Measurements from ENCODE around the gene DIP2B.
A peak's percentile ranks its signal among the peaks of the same experiment; 100 is the strongest.
"Not testable (repeated sequence)": the region's sequence is repeated elsewhere in the genome, so short reads cannot be mapped to it uniquely, and the experiment has no call there.

The DIP2B gene

GRCh38 chr12:50537538-50537919, 32.7 kb downstream of the DIP2B start:
- peak overlapping the region in 1 of 2 experiments; percentile 6 for H3K27ac ChIP-seq (ENCODE audit: insufficient read depth in 1 of 2, low read depth in 1 of 2, low read length in 2 of 2, poor library complexity in 1 of 2, severe bottlenecking in 2 of 2)
- peak in 2 of 3 donors; percentile 34 to 51 for DNase-seq
- 100% methylated on average over 1 of the region's 1 CpG for WGBS (ENCODE audit: insufficient coverage)
- H3K4me3 ChIP-seq (ENCODE audit: control insufficient read depth in 1 of 7, extremely low read depth in 1 of 7, insufficient read depth in 4 of 7, low read depth in 2 of 7, low read length in 6 of 7) = no peak overlapping the region
- H3K9me3 ChIP-seq (ENCODE audit: control extremely low read depth in 1 of 5, control insufficient read depth in 4 of 5, insufficient read depth in 2 of 5, low read depth in 1 of 5, low read length in 4 of 5) = no peaks in the 10 kb centered on the region
- ChIA-PET POLR2A (no interaction called here), CTCF (interaction anchor here (1.3 to 3.2 kb wide), 3 partner anchors 10 to 33 kb away, joined by 5 to 10 read pairs (median 6); partner anchors contain the start of gene DIP2B)
- no peaks in the 10 kb centered on the region for H3K27me3 ChIP-seq (replicated peaks in 2 of 5; ENCODE audit: control insufficient read depth in 4 of 5, insufficient read depth in 5 of 5, low read length in 4 of 5)
- peaks cover 5 to 31% (median 10%) of the 10 kb centered on the region in 4 experiments for H3K4me1 ChIP-seq (ENCODE audit: control extremely low read depth in 1 of 4, control insufficient read depth in 4 of 4, insufficient read depth in 4 of 4, low read length in 3 of 4)
- peaks cover 0 to 2% (median under 1%) of the 10 kb centered on the region in 4 experiments for H3K36me3 ChIP-seq (ENCODE audit: control insufficient read depth in 4 of 4, insufficient read depth in 4 of 4, low read length in 3 of 4)

- peak overlapping the region in 1 of 2 experiments; percentile 54 for H3K27ac ChIP-seq (ENCODE audit: insufficient read depth in 1 of 2, low read depth in 1 of 2, low read length in 2 of 2, poor library complexity in 1 of 2, severe bottlenecking in 2 of 2)
- DNase-seq = no peak
- CTCF ChIA-PET = interaction anchor here (0.6 to 3.2 kb wide), 7 partner anchors 9 to 41 kb away, joined by 3 to 10 read pairs (median 4); partner anchors contain the start of gene DIP2B
- H3K4me1 ChIP-seq (ENCODE audit: control extremely low read depth in 1 of 4, control insufficient read depth in 4 of 4, insufficient read depth in 4 of 4, low read length in 3 of 4) = peaks cover 3 to 24% (median 5%) of the 10 kb centered on the region in 4 experiments
- WGBS (ENCODE audit: insufficient coverage) = 86% methylated on average over 2 of the region's 3 CpGs
- POLR2A ChIA-PET = interaction anchor here (0.7 to 0.8 kb wide), 2 partner anchors 33 to 1480 kb away, joined by 3 to 7 read pairs; no protein-coding TSS in a partner anchor
- H3K4me3 ChIP-seq (ENCODE audit: control insufficient read depth in 1 of 7, extremely low read depth in 1 of 7, insufficient read depth in 4 of 7, low read depth in 2 of 7, low read length in 6 of 7) = no peak overlapping the region
- no peaks in the 10 kb centered on the region for H3K9me3 ChIP-seq (ENCODE audit: control extremely low read depth in 1 of 5, control insufficient read depth in 4 of 5, insufficient read depth in 2 of 5, low read depth in 1 of 5, low read length in 4 of 5)
- no peaks in the 10 kb centered on the region for H3K27me3 ChIP-seq (replicated peaks in 2 of 5; ENCODE audit: control insufficient read depth in 4 of 5, insufficient read depth in 5 of 5, low read length in 4 of 5)
- peaks cover 0 to 2% (median under 1%) of the 10 kb centered on the region in 4 experiments for H3K36me3 ChIP-seq (ENCODE audit: control insufficient read depth in 4 of 4, insufficient read depth in 4 of 4, low read length in 3 of 4)
Measured at GRCh38 chr12:50538182-50538581, 33.4 kb downstream of the DIP2B start.

- no peak overlapping the region for H3K4me3 ChIP-seq (ENCODE audit: control insufficient read depth in 1 of 7, extremely low read depth in 1 of 7, insufficient read depth in 4 of 7, low read depth in 2 of 7, low read length in 6 of 7)
- CTCF ChIA-PET = interaction anchor here (1.2 kb wide), 2 partner anchors 9 to 37 kb away, joined by 3 to 4 read pairs; no protein-coding TSS in a partner anchor
- POLR2A ChIA-PET = no interaction called here
Measured at GRCh38 chr12:50541139-50541538, 36.4 kb downstream of the DIP2B start.

GRCh38 chr12:50542448-50542847, 37.7 kb downstream of the DIP2B start:
- Histone ChIP-seq H3K27me3 (replicated peaks in 2 of 5; ENCODE audit: control insufficient read depth in 4 of 5, insufficient read depth in 5 of 5, low read length in 4 of 5) (no peaks in the 10 kb centered on the region), H3K4me1 (ENCODE audit: control extremely low read depth in 1 of 4, control insufficient read depth in 4 of 4, insufficient read depth in 4 of 4, low read length in 3 of 4) (peaks cover 0 to 11% (median 2%) of the 10 kb centered on the region in 4 experiments), H3K27ac (ENCODE audit: insufficient read depth in 1 of 2, low read depth in 1 of 2, low read length in 2 of 2, poor library complexity in 1 of 2, severe bottlenecking in 2 of 2) (no peak overlapping the region), H3K36me3 (ENCODE audit: control insufficient read depth in 4 of 4, insufficient read depth in 4 of 4, low read length in 3 of 4) (peaks cover 0 to 2% (median 0%) of the 10 kb centered on the region in 4 experiments), H3K4me3 (ENCODE audit: control insufficient read depth in 1 of 7, extremely low read depth in 1 of 7, insufficient read depth in 4 of 7, low read depth in 2 of 7, low read length in 6 of 7) (no peak overlapping the region), H3K9me3 (ENCODE audit: control extremely low read depth in 1 of 5, control insufficient read depth in 4 of 5, insufficient read depth in 2 of 5, low read depth in 1 of 5, low read length in 4 of 5) (no peaks in the 10 kb centered on the region)
- ChIA-PET CTCF (interaction anchor here (0.6 to 1.4 kb wide), 4 partner anchors 11 to 651 kb away, joined by 3 to 5 read pairs (median 3); no protein-coding TSS in a partner anchor), POLR2A (no interaction called here)
- no CpG with 5 or more reads among the region's 1 CpG for WGBS (ENCODE audit: insufficient coverage)
- peak in 1 of 3 donors; percentile 25 for DNase-seq

More at GRCh38 chr12:50541139-50541538, 36.4 kb downstream of the DIP2B start:
- Histone ChIP-seq H3K9me3 (ENCODE audit: control extremely low read depth in 1 of 5, control insufficient read depth in 4 of 5, insufficient read depth in 2 of 5, low read depth in 1 of 5, low read length in 4 of 5) (no peaks in the 10 kb centered on the region), H3K4me1 (ENCODE audit: control extremely low read depth in 1 of 4, control insufficient read depth in 4 of 4, insufficient read depth in 4 of 4, low read length in 3 of 4) (peaks cover 0 to 15% (median 2%) of the 10 kb centered on the region in 4 experiments), H3K36me3 (ENCODE audit: control insufficient read depth in 4 of 4, insufficient read depth in 4 of 4, low read length in 3 of 4) (peaks cover 0 to 2% (median under 1%) of the 10 kb centered on the region in 4 experiments), H3K27ac (ENCODE audit: insufficient read depth in 1 of 2, low read depth in 1 of 2, low read length in 2 of 2, poor library complexity in 1 of 2, severe bottlenecking in 2 of 2) (no peak overlapping the region), H3K27me3 (replicated peaks in 2 of 5; ENCODE audit: control insufficient read depth in 4 of 5, insufficient read depth in 5 of 5, low read length in 4 of 5) (no peaks in the 10 kb centered on the region)
- no peak for DNase-seq

GRCh38 chr12:50543188-50543587, 38.4 kb downstream of the DIP2B start:
- H3K27me3 ChIP-seq (replicated peaks in 2 of 5; ENCODE audit: control insufficient read depth in 4 of 5, insufficient read depth in 5 of 5, low read length in 4 of 5); H3K4me3 ChIP-seq (ENCODE audit: control insufficient read depth in 1 of 7, extremely low read depth in 1 of 7, insufficient read depth in 4 of 7, low read depth in 2 of 7, low read length in 6 of 7); H3K9me3 ChIP-seq (ENCODE audit: control extremely low read depth in 1 of 5, control insufficient read depth in 4 of 5, insufficient read depth in 2 of 5, low read depth in 1 of 5, low read length in 4 of 5); DNase-seq; H3K36me3 ChIP-seq (ENCODE audit: control insufficient read depth in 4 of 4, insufficient read depth in 4 of 4, low read length in 3 of 4); H3K27ac ChIP-seq (ENCODE audit: insufficient read depth in 1 of 2, low read depth in 1 of 2, low read length in 2 of 2, poor library complexity in 1 of 2, severe bottlenecking in 2 of 2); H3K4me1 ChIP-seq (ENCODE audit: control extremely low read depth in 1 of 4, control insufficient read depth in 4 of 4, insufficient read depth in 4 of 4, low read length in 3 of 4): not testable (repeated sequence)
- ChIA-PET CTCF (interaction anchor here (0.7 to 1.4 kb wide), 4 partner anchors 10 to 94 kb away, joined by 3 to 5 read pairs (median 3); no protein-coding TSS in a partner anchor), POLR2A (interaction anchor here (0.6 kb wide), 1 partner anchor 8 kb away, joined by 3 read pairs; no protein-coding TSS in a partner anchor)
- 90% methylated on average over 5 of the region's 11 CpGs for WGBS (ENCODE audit: insufficient coverage)

- 94% methylated on average over 3 of the region's 5 CpGs for WGBS (ENCODE audit: insufficient coverage)
- Histone ChIP-seq H3K9me3 (ENCODE audit: control extremely low read depth in 1 of 5, control insufficient read depth in 4 of 5, insufficient read depth in 2 of 5, low read depth in 1 of 5, low read length in 4 of 5) (no peaks in the 10 kb centered on the region), H3K4me3 (ENCODE audit: control insufficient read depth in 1 of 7, extremely low read depth in 1 of 7, insufficient read depth in 4 of 7, low read depth in 2 of 7, low read length in 6 of 7) (no peak overlapping the region), H3K36me3 (ENCODE audit: control insufficient read depth in 4 of 4, insufficient read depth in 4 of 4, low read length in 3 of 4) (no peaks in the 10 kb centered on the region), H3K27ac (ENCODE audit: insufficient read depth in 1 of 2, low read depth in 1 of 2, low read length in 2 of 2, poor library complexity in 1 of 2, severe bottlenecking in 2 of 2) (no peak overlapping the region), H3K27me3 (replicated peaks in 2 of 5; ENCODE audit: control insufficient read depth in 4 of 5, insufficient read depth in 5 of 5, low read length in 4 of 5) (no peaks in the 10 kb centered on the region), H3K4me1 (ENCODE audit: control extremely low read depth in 1 of 4, control insufficient read depth in 4 of 4, insufficient read depth in 4 of 4, low read length in 3 of 4) (no peaks in the 10 kb centered on the region)
- ChIA-PET POLR2A (interaction anchor here (0.5 to 0.6 kb wide), 3 partner anchors 35 to 480 kb away, joined by 4 to 7 read pairs (median 4); no protein-coding TSS in a partner anchor), CTCF (interaction anchor here (0.8 to 1.2 kb wide), 3 partner anchors 14 to 95 kb away, joined by 3 to 5 read pairs (median 3); no protein-coding TSS in a partner anchor)
- DNase-seq = no peak
Measured at GRCh38 chr12:50545213-50545612, 40.4 kb downstream of the DIP2B start.

- H3K4me3 ChIP-seq (ENCODE audit: control insufficient read depth in 1 of 7, extremely low read depth in 1 of 7, insufficient read depth in 4 of 7, low read depth in 2 of 7, low read length in 6 of 7) = no peak overlapping the region
- no peak for DNase-seq
- ChIA-PET CTCF (interaction anchor here (0.8 kb wide), 1 partner anchor 94 kb away, joined by 3 read pairs; no protein-coding TSS in a partner anchor), POLR2A (no interaction called here)
- no peaks in the 10 kb centered on the region for H3K36me3 ChIP-seq (ENCODE audit: control insufficient read depth in 4 of 4, insufficient read depth in 4 of 4, low read length in 3 of 4)
- H3K27ac ChIP-seq (ENCODE audit: insufficient read depth in 1 of 2, low read depth in 1 of 2, low read length in 2 of 2, poor library complexity in 1 of 2, severe bottlenecking in 2 of 2) = no peak overlapping the region
- H3K9me3 ChIP-seq (ENCODE audit: control extremely low read depth in 1 of 5, control insufficient read depth in 4 of 5, insufficient read depth in 2 of 5, low read depth in 1 of 5, low read length in 4 of 5) = no peaks in the 10 kb centered on the region
- 97% methylated on average over 5 of the region's 5 CpGs for WGBS (ENCODE audit: insufficient coverage)
- H3K4me1 ChIP-seq (ENCODE audit: control extremely low read depth in 1 of 4, control insufficient read depth in 4 of 4, insufficient read depth in 4 of 4, low read length in 3 of 4) = peaks cover 0 to under 1% (median 0%) of the 10 kb centered on the region in 4 experiments
- H3K27me3 ChIP-seq (replicated peaks in 2 of 5; ENCODE audit: control insufficient read depth in 4 of 5, insufficient read depth in 5 of 5, low read length in 4 of 5) = no peaks in the 10 kb centered on the region
Measured at GRCh38 chr12:50545786-50546185, 41.0 kb downstream of the DIP2B start.

All from common myeloid progenitor, CD34-positive (primary cell).